ENCODE measurements around the gene HAVCR1.
"Not testable (repeated sequence)": the region's sequence is repeated elsewhere in the genome, so short reads cannot be mapped to it uniquely, and the experiment has no call there.

The HAVCR1 gene

DNA sequence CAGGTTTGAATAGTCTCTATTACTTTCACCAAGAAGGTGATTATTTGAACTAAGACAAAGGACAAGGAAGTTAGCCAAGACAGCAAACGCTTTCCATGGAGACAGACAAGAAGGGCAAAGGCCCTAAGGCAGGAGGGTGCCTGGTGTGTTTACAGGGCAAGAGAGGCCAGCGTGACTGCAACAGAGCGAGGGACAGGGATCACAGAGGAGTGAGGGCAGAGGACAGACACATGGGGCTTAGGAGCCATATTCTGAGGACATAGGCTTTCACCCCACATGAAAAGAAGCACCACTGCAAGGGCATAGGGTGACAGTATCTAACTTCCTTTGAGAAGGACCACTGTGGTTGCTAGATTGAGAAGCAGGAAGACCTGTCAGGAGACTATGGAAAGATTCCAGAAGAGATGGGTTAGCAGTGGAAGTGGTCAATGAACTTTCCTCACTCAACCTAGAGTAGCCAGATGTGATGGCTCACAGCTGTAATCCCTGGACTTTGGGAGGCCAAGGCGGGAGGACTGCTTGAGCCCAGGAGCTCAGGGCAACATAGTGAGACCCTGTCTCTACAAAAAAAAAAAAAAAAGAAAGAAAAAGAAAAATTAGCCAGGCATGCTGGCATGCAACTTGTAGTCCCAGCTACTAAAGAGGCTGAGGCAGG is 5.0 kb upstream of the HAVCR1 start:
- no peaks in the 10 kb centered on the region for H3K27me3 Mint-ChIP-seq
- H3K4me3 Mint-ChIP-seq, result no peak overlapping the region
- H3K27ac Mint-ChIP-seq, result no peak overlapping the region
- no peaks in the 10 kb centered on the region for H3K9me3 Mint-ChIP-seq (ENCODE audit: low read depth)
- H3K4me1 Mint-ChIP-seq (ENCODE audit: low read depth), result peaks cover 1% of the 10 kb centered on the region
- no peaks in the 10 kb centered on the region for H3K36me3 Mint-ChIP-seq

DNA sequence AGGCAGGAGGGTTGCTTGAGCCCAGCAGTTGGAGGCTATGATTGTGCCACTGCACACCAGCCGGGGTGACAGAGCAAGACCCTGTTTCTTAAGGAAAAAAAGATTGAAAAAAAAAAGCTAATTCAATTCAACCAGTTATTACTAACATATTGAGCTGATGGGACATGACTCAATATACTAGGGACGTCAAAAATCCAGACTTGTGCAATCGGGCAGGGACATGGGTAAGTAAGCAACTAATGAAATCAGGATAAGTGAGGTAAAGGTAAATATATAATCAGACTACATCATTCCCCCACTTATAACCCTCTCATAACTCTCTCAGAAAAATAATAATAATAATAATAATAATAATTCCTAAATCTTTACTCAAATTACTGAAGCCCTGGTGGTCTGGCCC is 975 bp upstream of the HAVCR1 start:
- Mint-ChIP-seq H3K36me3 (no peaks in the 10 kb centered on the region), H3K4me3 (no peak overlapping the region), H3K27me3 (no peaks in the 10 kb centered on the region), H3K27ac (no peak overlapping the region), H3K4me1 (ENCODE audit: low read depth) (no peaks in the 10 kb centered on the region), H3K9me3 (ENCODE audit: low read depth) (no peaks in the 10 kb centered on the region)

DNA sequence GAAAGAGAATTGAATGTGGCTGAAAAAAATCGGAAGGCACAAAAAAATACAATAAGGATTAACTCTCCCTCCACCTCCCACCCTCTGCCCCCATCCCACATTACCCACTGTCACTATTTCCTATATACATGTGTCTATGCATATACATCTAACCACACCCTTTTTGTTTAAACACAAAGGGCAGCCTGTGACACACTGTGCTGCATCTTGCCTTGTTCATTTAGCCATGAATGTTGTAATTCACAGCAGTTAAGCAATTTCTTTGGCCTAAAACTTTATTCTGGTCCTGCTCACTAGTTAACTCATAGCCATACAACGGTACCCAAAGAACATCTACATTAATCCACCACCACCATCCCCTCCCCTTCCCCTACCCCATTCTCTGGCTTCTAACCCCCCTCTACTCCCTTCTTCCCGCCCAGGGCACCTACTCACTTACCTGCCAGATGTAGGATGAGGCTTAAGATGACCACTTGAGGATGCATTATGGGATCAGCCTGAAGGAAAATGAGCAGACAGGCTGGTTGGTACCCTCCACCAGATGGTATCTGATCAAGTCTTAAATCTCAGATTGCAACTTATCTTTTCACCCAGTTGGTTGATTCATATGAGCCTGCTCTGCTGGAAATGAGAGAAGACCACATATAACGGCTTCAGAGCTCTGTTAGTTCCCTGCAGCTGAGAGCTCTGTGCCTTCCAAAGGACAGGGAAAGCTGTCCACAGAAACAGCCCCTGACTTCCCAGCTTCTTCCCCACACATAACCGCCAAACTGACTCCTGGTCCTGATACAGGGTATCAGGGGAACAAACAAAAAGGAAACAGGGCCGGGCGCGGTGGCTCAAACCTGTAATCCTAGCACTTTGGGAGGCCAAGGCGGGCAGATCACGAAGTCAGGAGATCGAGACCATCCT is 1.2 kb downstream of the HAVCR1 start:
- Mint-ChIP-seq H3K9me3 (ENCODE audit: low read depth) (no peaks in the 10 kb centered on the region), H3K4me1 (ENCODE audit: low read depth) (no peaks in the 10 kb centered on the region), H3K27ac (no peak overlapping the region), H3K36me3 (no peaks in the 10 kb centered on the region), H3K4me3 (no peak overlapping the region), H3K27me3 (no peaks in the 10 kb centered on the region)

DNA sequence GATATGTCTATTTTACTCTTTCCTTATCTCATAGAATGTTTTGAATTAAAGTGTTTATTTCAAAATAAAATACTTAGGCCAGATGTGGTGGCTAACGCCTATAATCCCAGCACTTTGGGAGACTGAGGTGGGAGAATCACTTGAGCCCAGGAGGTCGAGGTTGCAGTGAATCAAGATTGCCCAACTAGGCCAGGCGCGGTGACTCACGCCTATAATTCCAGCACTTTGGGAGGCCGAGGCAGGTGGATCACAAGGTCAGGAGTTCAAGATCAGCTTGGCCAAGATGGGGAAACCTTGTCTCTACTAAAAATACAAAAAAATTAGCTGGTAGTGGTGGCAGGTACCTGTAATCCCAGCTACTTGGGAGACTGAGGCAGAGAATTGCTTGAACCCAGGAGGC is 2.1 kb downstream of the HAVCR1 start:
- not testable (repeated sequence) for H3K4me3 Mint-ChIP-seq; H3K27ac Mint-ChIP-seq; H3K9me3 Mint-ChIP-seq (ENCODE audit: low read depth); H3K27me3 Mint-ChIP-seq; H3K36me3 Mint-ChIP-seq; H3K4me1 Mint-ChIP-seq (ENCODE audit: low read depth)

DNA sequence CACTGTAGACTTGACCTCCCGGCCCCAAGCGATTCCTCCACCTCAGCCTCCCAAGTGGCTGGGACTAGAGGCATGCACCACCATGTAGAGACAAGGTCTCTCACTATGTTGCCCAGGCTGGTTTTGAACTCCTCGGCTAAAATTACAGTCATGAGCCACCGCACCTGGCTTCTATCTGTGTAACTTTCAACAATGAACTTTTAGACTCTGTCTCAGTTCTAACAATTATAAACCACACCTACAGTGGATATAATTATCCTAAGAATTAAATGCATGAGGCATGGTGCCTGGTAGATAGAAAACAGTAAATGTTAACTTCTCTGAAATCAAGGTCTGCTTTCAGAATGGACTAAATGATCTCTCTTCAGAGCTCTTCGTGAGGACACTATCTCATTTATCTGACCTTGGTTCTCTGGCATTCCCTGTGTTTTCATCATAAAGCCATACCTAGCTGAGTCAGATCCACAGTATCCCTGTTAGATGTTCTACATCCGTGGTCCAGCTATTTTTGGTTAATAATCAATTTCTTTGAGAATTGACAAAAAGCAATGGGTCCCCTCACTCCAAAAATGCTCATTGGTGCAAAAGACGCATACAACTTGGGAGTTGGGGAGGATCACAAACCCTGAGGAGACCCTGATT is 7.2 kb downstream of the HAVCR1 start:
- Mint-ChIP-seq H3K36me3 (no peaks in the 10 kb centered on the region), H3K27me3 (no peaks in the 10 kb centered on the region), H3K27ac (no peak overlapping the region), H3K4me1 (ENCODE audit: low read depth) (peaks cover 42% of the 10 kb centered on the region), H3K9me3 (ENCODE audit: low read depth) (no peaks in the 10 kb centered on the region), H3K4me3 (no peak overlapping the region)

DNA sequence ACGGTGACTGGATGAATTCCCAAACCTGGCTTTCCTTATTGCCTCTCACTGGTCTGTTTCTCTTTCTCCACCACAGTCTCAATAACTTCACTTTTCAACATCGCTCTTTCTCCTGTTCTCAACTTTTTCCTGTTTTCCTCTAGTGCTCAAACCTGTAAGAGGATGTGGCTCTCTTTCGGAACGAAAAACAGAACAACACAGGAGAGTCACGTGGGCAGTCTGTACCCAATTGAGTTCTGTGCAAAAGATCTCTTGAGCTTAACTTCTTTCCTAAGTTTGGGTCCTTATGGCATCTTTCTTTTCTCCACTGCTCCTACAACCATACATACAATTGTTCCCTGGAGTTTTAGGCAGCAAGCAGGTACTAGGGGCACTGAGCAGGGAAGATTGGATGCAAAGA is 8.9 kb downstream of the HAVCR1 start:
- H3K27me3 Mint-ChIP-seq, result no peaks in the 10 kb centered on the region
- H3K4me3 Mint-ChIP-seq, result peak overlapping the region; percentile 70
- peak overlapping the region; percentile 86 for H3K27ac Mint-ChIP-seq
- no peaks in the 10 kb centered on the region for H3K36me3 Mint-ChIP-seq
- H3K4me1 Mint-ChIP-seq (ENCODE audit: low read depth), result peaks cover 56% of the 10 kb centered on the region
- H3K9me3 Mint-ChIP-seq (ENCODE audit: low read depth), result no peaks in the 10 kb centered on the region

DNA sequence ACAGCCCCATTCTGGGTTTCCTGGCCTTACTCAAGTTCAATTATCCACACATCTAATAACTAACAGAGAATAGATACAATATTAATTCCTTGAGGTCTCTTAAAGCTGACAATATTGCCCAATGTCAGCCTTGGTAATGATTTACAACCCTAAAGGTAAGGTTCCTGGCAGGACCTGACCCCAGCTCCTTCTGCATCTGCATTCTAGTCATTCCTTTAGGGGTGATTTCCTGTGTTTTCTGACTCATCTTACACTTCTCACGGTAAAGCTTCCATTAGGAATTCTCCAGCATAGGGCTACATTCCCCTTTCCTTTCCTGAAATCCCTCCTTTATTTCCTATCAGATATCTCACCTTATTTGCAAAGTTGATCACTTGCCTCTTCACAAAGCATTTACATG is 9.3 kb downstream of the HAVCR1 start:
- Mint-ChIP-seq H3K9me3 (ENCODE audit: low read depth) (no peaks in the 10 kb centered on the region), H3K27ac (peak overlapping the region; percentile 86), H3K36me3 (no peaks in the 10 kb centered on the region), H3K4me1 (ENCODE audit: low read depth) (peaks cover 59% of the 10 kb centered on the region), H3K27me3 (no peaks in the 10 kb centered on the region), H3K4me3 (peak overlapping the region; percentile 70)

DNA sequence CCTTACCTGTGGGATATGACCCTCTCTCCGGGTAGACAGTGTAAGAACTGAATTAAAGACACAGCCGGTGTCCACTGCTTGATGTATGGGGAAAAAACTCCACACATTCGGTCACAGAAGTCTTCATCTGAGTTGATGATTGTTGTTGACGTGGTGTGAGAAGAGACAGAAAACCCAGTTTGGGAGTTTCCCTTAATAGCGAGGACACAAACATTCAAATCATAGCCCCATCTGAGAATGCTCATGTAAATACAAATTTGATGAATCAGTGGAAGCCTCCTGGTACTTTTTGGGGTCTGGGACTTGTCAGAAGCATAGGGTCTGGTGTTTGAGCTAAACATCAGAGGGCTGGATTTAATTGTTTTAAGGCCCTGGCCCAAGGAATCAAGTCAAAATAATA is 11.0 kb downstream of the HAVCR1 start:
- H3K36me3 Mint-ChIP-seq, result no peaks in the 10 kb centered on the region
- H3K9me3 Mint-ChIP-seq (ENCODE audit: low read depth), result no peaks in the 10 kb centered on the region
- H3K4me3 Mint-ChIP-seq, result peak overlapping the region; percentile 37
- H3K27me3 Mint-ChIP-seq, result no peaks in the 10 kb centered on the region
- peak overlapping the region; percentile 86 for H3K27ac Mint-ChIP-seq
- H3K4me1 Mint-ChIP-seq (ENCODE audit: low read depth), result peaks cover 70% of the 10 kb centered on the region

DNA sequence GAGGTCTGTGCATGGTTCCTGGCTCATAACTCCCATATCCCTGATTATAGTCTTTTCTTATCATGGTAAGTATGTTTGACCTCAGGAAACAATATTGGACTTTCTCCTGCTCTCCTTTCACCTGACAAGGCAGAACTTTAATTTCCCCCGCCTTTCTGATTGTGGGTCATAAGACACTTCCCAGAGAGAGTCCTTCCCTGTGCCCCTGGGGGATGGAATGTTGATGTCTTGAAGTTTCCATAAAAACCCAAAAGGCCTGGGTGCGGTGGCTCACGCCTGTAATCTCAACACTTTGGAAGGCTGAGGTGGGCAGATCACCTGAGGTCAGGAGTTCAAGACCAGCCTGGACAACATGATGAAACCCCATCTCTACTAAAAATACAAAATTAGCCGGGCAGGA is 11.9 kb downstream of the HAVCR1 start:
- H3K9me3 Mint-ChIP-seq (ENCODE audit: low read depth); H3K27me3 Mint-ChIP-seq; H3K4me3 Mint-ChIP-seq; H3K36me3 Mint-ChIP-seq: not testable (repeated sequence)
- Mint-ChIP-seq H3K4me1 (ENCODE audit: low read depth) (peaks cover 70% of the 10 kb centered on the region), H3K27ac (peak overlapping the region; percentile 46)

DNA sequence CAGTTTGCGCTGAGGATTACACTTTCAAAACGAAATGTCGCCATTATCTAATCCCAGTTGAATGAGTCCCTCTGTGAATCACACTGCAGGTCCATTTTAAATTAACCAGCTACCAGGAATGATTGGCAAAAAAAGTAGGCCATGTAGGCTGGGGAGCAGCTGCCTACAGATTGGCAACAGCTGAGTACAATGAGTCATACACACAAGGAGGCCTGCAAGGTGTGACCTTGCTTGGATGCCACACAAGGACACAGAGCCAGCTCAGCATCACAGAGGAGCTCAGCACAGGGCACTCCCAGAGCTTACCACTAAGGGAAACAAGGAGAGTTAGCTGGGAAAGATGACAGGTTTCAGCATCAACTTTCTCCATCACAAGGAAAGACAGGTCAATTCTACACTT is 12.9 kb downstream of the HAVCR1 start:
- peak overlapping the region; percentile 43 for H3K27ac Mint-ChIP-seq
- H3K27me3 Mint-ChIP-seq, result no peaks in the 10 kb centered on the region
- H3K9me3 Mint-ChIP-seq (ENCODE audit: low read depth), result no peaks in the 10 kb centered on the region
- H3K4me3 Mint-ChIP-seq, result no peak overlapping the region
- peaks cover 65% of the 10 kb centered on the region for H3K4me1 Mint-ChIP-seq (ENCODE audit: low read depth)
- peaks cover 2% of the 10 kb centered on the region for H3K36me3 Mint-ChIP-seq

DNA sequence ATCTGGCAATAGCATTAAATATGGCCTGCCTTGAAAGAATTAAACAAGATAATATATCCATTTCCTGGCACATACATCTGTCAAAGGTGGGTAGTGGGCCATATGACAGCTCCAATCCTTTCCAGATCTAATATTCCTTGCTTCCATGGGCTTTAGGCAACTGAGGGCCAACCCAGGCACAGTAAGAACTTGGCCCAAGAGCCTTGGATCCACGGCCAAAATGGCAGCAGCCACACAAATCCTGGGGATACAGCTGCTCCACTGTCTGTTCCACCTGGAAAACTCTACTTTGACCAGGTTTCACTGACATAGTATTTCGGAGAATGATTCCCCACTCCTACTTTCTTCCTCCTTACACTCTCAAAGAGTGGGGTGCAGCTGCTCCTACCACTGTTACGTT is 13.3 kb downstream of the HAVCR1 start:
- no peak overlapping the region for H3K4me3 Mint-ChIP-seq
- no peaks in the 10 kb centered on the region for H3K9me3 Mint-ChIP-seq (ENCODE audit: low read depth)
- H3K27me3 Mint-ChIP-seq, result no peaks in the 10 kb centered on the region
- peak overlapping the region; percentile 28 for H3K27ac Mint-ChIP-seq
- peaks cover 61% of the 10 kb centered on the region for H3K4me1 Mint-ChIP-seq (ENCODE audit: low read depth)
- peaks cover 2% of the 10 kb centered on the region for H3K36me3 Mint-ChIP-seq

DNA sequence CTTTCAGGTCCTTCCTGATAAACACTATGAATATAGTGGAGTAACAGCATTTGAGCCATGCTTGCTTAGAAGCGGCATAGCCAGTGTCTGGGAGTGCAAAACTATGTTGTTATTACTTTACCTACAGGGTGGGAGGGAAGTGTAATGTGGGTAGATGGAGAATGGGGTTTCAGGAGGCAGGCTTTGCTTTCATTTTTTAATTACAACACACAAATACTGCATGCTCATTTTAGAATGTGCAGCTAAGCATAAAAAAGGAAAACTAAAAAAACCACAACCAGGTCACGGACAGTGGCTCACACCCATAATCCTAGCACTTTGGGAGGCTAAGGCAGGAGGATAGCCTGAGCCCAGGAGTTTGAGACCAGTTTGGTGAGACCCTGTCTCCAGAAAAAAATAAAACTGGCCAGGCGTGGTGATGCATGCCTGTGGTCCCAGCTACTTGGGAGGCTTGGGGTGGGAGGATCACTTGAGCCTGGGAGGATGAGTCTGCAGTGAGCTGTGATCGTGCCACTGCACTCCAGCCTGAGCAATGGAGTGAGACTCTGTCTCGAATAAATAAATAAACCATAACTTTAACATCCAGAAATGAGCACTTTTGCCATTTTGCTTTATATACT is 20.2 kb downstream of the HAVCR1 start:
- Mint-ChIP-seq H3K27me3 (no peaks in the 10 kb centered on the region), H3K36me3 (peaks cover 10% of the 10 kb centered on the region), H3K27ac (no peak overlapping the region), H3K9me3 (ENCODE audit: low read depth) (no peaks in the 10 kb centered on the region), H3K4me1 (ENCODE audit: low read depth) (peaks cover 18% of the 10 kb centered on the region), H3K4me3 (no peak overlapping the region)

DNA sequence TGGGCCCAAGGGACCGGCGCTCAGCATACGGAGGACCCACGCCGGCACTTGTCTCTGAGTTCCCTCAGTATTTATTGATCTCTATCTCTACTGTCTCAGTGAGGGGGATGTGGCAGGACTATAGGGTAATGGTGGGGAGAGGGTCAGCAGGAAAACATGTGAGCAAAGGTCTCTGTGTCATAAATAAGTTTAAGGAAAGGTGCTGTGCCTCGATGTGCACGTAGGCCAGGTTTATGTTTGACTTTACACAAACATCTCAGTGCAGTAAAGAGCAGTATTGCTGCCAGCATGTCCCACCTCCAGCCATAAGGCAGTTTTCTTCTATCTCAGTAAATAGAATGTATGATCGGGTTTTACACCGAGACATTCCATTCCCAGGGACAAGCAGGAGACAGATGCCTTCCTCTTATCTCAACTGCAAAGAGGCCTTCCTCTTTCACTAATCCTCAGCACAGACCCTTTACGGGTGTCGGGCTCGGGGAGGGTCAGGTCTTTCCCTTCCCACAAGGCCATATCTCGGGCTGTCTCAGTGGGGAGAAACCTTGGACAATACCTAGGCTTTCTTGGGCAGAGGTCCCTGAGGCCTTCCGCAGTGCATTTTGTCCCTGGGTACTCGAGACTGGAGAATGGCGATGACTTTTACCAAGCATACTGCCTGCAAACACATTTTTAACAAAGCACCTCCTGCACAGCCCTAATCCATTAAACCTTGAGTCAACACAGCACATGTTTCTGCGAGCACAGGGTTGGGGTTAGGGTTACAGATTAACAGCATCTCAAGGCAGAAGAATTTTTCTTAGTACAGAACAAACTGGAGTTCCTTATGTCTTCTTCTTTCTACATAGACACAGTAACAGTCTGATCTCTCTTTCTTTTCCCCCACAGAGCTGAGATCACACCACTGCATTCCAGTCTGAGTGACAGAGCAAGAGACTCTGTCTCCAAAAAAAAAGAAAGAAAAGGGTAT is 24.5 kb downstream of the HAVCR1 start:
- not testable (repeated sequence) for H3K9me3 Mint-ChIP-seq (ENCODE audit: low read depth); H3K36me3 Mint-ChIP-seq; H3K27me3 Mint-ChIP-seq; H3K4me3 Mint-ChIP-seq
- H3K27ac Mint-ChIP-seq, result peak overlapping the region; percentile 17
- H3K4me1 Mint-ChIP-seq (ENCODE audit: low read depth), result peaks cover 36% of the 10 kb centered on the region

DNA sequence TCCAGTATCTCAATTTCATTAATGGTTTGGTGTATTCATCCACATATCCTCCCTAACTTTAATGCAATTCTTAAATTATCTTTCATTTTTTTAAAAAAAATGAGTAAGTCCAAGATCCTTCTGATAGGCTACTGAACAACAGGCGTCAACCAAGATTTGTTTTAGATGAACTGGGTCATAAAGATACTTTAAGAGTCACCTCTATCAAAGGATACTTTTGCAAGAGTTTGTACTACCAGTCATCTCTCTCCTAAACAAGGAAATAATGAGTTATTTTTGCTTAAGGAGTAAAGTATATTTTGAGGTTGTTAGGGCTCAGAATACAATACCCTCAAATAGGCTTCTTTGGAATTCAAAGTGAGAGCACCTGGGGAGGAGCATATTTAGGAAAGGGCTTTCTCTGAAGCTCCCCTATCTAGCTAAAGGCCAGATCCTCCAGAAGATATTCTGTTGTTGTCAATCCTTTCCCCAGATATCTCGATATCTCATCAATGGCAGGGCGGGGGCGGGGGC is 25.8 kb downstream of the HAVCR1 start:
- peaks cover 36% of the 10 kb centered on the region for H3K4me1 Mint-ChIP-seq (ENCODE audit: low read depth)
- H3K27ac Mint-ChIP-seq, result peak overlapping the region; percentile 38
- no peaks in the 10 kb centered on the region for H3K9me3 Mint-ChIP-seq (ENCODE audit: low read depth)
- H3K36me3 Mint-ChIP-seq, result peaks cover 10% of the 10 kb centered on the region
- no peak overlapping the region for H3K4me3 Mint-ChIP-seq
- no peaks in the 10 kb centered on the region for H3K27me3 Mint-ChIP-seq

Data from activated naive CD8-positive, alpha-beta T cell (primary cell).